Activated T-cell treated with anti-CD3 and anti-CD28 coated beads for 24 hours (primary cell): ENCODE data around the gene ADAMTS2.

Experiments
- DNase-seq: peaks from one replicate; pipeline ENCODE4 v3.0.0-alpha.2; 2020; ENCODE audit warnings: low read depth

The ADAMTS2 gene

DNA sequence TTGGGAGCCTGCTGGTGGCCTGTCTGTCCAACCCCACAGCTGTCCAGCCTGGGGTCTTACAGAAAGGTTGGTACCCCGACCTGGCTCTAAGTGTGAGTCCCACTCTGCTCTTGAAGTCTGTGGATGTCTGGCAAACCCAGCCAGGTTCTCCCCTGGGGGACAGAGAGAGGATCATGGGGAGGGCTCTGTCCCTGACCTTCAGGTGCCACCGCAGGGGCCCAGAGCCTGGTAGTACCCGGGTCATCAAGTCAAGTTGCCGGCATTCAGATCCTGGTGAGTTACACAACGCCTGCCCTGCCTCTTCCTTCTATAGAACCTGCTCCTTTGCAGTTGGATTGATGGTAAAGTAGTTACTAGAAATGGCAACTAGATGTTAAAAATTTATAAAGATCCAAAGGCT lies 66.7 kb downstream of the ADAMTS2 start:
- no peak for DNase-seq

DNA sequence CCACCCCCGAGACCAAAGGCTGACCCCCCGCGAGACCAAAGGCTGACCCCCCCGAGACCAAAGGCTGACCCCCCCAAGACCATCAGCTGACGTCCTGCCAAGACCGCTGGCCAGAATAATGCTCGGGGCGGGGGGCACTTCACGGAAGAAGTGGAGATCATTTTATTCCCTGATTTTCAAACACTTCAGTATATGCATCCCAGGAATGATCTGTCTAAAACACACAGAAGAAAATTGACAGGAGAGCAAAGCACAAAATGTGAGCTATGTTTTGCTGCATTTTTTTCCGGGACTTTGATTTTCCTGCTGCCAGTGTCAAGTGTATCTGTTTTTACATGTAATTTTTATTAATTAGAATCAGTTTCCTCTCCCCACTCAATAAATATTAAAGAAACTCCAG lies 67.1 kb downstream of the ADAMTS2 start:
- DNase-seq = no peak

DNA sequence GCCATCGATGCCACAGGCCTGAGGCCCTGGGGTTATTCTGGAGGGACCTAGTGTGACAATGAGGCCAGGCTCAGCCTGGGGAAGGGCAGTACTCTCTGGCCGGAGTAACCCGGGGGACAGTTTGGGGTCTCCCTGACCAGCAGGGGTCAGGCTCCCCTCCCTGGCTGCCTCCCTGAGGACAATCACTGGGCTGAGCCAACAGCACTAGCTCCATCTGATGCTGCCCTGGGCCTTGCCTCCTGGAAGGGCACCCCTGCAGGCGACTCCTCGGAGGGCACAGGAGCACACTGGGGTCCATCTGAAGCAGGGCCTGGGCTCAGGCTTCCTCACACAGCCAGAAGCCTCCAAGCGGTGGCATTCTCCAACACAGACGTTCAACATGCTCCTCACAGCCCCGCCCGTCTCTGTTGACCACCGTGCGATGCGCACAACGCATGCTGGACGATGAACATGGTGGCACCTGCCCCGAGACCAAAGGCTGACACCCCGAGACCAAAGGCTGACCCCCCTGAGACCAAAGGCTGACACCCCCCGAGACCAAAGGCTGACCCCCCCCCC lies 68.3 kb downstream of the ADAMTS2 start:
- no peak for DNase-seq

DNA sequence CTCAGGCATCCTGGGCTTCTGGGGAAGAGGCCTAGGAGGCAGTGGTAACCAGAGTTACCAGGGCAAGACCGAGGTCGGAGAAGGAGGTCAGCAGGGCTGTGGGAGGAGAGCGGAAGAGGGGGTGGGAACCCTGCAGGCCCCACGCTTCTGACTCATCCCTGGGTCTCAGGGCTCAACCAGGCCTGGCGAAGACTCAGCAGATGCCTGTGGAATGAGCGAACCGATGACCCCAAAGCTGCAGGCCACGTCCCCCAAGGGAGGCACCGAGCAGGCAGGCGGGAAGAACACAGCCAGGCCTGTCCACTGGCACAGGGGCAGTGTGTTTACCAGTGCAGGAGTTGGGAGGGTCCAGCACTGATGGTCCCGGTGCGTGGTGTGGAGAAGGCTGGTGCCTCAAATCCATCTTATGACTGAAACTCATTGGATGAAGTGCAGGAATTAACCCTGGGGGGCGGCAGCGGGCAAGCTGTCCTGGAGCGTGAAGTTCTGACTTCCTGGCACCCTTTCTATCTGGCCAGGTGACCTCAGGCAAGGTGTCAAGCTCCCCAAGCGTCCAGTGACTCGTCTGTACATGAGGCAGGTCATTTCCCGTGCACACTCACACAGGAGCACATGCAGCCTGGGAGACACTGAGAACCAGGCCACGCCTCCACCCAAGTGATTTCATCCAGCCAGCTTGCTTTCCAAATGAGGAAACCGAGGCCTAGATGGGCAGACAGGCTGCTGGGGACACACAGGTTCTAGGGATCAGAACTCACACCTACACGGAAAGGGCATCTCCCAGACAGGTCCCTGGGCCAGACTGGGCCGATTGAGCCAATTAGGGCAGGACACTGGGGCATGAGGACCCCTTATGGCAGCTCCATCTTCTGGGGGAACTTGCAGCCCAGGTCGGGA lies 69.1 kb downstream of the ADAMTS2 start:
- no peak for DNase-seq

DNA sequence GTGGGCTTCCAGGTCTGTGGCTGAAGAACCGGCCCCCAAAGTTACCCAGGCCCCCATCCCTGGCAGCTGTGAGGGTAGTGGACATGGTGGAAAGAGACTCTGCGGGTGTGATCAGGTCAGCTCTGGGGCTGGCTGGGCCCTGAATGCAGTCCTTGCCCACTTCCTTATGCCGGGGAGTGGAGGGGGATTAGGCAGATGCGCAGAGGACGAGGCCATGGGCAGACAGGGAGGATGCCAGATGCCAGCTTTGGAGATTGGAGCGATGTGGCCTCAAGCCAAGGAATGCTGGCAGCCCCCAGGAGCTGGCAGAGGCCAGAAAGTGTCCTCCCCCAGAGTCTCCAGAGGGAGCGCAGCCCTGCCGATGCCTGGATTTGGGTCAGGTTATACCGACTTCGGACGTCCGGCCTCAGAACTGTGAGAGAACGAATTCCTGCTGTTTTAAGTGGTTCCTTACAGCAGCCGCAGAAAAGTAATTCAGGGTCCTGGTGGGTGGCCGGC lies 69.8 kb downstream of the ADAMTS2 start:
- no peak for DNase-seq

DNA sequence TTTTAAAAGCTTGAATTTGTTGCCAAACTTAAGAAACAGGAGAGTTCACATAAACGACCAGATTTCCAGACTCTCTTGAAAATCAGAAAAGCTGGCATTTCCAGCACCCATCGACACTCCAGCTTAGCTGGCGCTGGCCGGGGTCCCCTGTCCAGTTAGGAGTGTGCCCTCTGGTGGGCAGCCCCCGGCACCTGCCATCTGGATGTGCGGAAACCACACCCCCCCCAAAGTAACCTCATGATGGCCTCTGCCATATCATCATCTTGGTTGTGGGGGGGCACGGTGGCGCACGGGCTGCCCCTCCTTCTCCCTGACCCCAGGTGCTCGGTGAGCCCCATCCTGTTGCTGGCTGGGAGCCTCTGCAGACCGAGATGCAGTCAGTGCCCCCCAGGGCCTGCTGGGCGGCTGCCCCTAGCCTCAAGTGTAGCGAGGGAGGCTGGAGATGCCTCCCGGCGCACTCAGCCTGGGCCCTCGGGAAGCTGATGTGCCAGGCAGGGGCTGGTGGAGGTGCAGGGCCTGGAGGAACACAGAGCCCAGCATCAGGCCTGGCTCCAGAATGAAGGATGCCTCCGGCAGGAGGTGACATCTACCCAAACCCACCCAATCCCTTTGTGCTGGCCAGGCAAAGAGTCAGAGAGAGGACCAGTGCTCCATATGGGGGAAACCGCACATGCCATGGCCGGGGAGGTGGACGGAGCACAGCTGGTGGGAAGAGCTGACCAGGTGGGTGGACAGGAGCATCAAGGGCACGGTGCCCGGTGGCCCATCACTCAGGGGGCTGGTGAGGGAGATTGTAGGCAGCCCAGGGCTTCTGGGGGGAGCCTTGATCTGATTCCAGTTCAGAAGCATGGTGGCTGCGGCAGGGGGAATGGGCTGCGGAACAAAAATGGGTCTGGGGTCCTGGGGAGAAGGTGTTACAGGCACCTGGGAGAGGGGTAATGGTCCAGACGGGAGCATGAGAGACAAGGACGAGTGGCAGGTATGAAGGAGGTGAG lies 70.6 kb downstream of the ADAMTS2 start:
- no peak for DNase-seq

DNA sequence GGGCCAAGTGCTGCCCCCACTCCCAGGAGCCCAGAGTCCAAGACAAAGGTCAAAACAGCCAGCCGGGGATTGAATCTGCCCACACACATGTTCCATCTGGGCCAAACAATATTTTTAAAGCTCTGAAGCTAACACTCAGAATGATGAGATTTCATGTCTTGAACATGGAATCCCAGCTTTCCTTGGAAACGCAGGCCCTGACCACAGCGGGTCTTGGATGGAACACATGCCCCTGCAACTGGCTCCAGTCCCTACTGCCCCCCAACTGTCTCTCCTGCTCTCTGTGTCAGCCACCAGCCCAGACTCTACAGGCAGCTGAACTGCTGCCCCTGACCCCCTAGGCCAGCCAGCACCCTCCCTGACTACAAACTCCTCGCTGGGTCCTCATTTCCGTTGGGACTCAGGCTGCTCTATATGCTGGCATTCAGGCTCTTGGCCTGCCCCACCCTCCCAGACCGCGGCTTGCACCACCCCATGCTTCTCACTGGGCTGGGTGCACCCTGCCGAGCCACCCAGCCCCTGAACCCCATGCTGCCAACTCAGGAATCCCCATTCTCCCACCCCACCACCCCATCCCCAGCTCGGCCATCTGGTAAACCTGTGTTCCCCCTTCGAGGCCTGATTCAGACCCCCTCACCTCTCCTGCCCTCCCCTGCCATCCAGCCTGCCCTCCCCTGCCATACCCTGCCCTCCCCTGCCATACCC lies 71.7 kb downstream of the ADAMTS2 start:
- DNase-seq = no peak

DNA sequence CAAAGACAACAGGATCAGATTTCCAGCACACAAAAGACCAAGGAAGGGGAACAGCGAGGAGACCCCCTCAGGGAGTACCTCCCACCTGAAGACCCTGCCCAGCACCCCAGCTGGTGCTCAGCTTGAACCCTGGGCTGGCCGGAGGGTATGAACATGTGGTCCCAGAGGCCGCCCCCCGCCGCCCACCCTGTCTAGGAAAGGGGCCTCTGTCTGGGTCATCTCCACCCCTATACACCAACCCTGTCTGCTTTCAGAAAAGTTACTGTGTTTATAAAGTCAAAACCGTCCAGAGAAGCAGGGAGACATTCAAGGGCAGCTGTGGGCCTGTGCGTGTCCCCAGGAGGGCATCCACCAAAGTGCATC lies 72.2 kb downstream of the ADAMTS2 start:
- DNase-seq = no peak

DNA sequence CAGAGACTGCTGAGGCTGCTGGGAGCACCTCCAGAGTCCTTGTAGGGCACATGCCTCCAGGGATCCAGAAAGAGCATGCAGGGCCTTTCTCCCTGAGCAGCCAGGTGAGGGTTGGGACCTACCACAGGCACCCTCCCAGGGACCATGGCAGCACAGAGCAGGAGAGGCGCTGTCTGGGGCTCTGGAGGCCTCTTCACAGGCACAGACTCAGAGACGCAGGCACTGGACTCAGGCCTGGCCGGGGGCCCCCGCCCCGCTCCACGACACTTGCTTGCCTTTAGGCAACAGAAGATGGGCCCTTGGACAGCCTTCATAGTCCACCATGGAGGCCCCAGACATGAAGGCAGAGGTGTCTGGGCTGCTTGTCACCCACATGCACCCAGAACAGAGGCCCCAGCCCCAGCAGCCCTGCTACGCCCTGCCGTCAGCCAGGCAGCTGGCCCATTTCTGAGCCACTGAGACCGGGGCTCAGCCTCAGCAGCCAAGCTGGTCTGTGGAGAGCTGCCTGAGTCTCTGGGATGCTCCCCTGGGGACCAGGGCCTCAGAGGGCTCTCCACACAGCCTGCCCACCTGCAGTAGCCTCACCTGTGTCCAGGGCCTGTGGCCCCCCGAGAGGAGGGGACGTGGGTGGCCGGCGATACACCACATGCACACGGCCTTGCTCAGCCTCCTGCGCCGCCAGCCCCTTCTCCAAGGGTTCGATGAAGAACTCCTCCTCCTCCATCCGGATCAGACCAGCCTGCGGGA lies 72.8 kb downstream of the ADAMTS2 start:
- no peak for DNase-seq

DNA sequence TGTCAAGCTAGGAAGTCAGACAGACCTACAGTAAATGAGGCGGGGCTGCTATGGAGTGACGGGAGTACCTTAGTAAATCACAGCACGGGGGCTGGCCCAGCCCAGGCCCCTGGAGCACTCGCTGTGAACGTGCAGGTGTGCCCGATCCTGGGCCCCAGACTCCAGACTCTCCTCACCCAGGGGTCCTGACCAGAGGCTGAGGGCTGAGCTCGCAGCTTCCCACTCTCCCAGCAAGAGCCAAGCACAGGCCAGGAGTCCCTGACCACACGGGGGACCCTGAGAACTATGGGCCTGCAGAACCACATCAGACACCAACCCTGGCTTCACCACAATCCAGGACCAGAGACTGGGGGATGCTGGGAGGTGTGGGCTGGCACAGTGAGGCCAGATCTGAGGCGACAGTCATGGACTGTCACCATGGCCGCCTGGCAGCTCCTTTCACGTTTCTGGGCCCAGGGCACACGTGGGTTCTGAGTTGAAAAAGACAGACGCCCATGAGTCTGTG lies 73.4 kb downstream of the ADAMTS2 start:
- DNase-seq = no peak

DNA sequence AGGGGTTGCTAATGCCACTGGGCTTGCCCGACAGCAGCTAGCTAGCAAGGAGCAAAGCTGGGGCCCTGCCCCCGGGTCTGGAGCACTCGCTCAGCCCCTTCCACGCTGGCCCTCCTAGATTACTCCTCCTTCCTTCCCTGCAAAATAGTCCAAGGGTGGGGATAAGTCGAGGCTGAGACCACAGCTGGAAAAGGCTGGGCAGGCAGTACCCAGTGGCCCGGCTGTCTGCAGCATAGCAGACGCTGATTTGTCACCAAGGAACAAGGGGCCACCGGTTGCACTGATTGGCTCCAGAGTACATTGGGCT lies 73.9 kb downstream of the ADAMTS2 start:
- DNase-seq = no peak

DNA sequence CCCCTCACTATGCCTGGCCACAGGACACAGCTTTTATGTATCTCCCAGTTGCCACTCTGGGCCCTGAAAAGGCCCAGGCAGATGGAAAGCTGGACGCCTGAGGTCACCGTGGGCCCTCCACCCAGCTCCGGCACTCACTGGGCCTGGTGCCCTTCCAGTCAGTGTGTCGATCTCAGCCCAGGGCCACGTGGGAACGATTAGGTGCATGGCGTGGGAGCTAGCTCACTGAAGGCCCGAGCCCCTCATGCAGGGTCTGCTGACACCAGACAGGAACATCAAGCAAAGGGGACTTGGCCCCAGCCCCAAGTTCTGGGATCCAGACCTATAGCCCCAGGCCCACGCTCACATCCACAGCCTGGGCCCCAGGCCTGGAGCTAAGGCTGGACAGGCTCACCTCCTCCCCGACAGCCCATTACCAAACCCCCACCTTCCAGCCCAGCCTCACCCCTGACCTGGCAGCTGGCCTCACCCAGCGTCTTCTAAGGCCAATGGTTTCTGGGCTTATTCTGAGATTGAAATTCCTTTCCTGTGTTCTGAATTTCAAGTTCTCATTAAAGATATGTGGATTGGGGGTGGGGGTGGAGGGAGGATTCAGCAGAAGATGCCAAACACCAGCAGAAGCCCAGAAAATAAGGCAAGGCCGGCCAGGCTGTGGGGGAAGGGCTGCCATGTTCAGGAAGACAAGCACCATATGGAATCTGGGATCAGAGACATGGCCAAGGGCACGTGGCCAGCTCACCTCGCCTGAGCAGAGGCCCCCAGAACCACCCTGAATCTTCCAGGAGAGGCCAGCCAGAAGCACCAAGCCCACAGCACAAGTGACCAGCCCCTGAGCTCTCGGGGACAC lies 74.5 kb downstream of the ADAMTS2 start:
- DNase-seq = no peak

DNA sequence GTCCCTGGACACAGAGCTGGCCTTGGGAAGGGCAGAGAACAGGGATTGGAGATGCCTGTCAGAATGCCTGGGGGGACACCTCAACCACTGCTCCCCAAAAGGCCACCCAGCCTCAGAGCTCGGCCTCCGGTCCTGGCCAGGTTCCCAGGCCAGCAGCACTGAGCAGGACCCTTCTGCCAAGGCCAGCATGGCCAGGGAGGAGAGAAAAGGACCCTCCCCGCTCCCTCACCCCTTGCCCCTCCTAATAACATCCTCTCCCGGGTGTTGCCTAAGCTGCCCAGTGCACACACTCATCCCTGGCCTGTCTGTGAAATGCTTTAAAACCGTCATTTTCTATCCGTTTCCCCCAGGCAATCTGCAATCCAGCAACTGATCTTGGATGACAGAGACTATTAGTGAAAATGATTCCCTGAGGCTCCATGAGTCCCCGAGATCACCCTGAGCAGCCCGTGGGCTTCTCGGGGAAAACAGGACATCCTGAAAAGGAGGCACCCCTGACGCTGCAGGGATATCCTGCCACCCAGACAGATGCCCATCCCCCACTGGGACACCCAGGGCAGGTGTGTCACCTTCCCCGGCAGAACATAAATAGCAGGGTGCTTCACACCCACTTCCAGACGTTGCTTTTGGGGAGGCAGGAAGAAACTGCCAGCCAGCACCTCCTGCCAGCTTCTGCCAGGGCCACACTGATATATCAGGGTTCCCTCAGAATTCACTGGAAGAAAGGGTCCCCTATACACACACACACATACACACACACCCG lies 75.3 kb downstream of the ADAMTS2 start:
- no peak for DNase-seq

DNA sequence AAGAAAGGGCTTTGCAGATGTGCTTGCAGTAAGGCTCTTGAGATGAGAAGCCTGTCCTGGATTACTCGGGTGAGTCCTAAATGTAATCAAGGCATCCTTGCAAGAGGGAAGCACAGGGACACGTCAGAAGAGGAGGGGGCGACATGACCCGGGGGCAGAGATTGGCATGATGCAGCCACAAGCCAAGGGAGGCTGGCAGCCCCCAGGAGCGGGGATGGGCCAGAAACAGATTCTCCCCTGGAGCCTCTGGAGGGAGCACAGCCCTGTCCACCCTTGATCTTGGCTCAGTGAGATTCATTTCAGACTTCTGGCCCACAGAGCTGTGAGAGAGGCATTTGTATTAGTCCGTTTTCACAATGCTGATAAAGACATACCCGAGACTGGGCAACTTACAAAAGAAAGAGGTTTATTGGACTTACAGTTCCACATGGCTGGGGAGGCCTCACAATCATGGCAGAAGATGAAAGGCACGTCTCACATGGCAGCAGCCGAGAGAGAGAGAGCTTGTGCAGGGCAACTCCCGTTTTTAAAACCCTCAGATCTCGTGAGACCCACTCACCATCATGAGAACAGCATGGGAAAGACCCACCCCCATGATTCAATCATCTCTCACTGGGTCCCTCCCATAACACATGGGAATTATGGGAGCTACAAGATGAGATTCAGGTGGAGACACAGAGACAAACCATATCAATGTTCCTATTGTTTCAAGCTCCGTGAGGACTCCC lies 76.1 kb downstream of the ADAMTS2 start:
- no peak for DNase-seq

DNA sequence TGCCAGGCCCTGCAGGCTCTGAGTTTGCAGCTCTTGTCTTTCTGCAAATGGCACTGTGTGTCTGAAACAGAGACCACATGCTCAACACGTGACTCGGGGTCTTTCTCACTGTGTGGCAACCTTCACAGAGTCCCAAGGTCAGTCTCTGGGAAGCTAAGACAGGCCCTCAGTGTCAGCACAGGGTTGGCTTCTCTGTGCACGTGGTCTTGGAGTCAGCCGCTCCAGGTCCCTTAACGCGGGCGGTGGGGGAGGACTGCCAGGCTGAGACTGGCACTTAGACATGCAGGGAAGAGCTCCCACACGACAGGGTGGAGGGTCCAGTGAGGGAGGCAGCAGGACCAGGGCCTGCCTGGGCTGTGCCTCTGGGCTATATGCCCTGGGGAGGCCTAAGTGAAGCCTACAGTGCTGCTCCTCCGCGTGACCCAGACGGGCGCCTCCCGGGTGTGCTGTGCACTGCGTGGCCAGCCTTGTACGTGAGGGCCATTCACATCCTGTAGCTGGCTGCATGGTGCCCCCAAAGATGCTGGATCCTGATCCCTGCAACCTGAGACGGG lies 76.8 kb downstream of the ADAMTS2 start:
- no peak for DNase-seq

DNA sequence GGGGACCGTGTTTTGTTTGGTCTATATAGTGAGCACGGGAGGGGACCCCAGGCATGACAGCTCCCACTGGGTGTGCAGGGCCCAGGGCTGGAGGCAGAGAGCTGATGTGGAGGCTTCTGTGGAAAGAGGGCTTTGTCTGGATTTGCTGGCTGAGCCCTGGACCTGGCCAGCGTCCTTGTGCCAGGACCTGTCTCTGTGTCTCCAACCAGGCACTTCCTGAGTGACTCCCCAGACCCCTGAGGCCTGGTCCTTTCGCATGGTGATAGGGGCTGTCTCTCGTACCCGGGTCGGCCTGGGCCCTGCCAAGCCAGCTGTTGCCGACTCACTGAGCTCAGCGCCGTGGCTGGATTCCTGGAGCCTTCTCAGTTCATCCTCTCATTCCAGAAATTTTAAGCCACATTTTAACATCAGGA lies 77.6 kb downstream of the ADAMTS2 start:
- DNase-seq = no peak

DNA sequence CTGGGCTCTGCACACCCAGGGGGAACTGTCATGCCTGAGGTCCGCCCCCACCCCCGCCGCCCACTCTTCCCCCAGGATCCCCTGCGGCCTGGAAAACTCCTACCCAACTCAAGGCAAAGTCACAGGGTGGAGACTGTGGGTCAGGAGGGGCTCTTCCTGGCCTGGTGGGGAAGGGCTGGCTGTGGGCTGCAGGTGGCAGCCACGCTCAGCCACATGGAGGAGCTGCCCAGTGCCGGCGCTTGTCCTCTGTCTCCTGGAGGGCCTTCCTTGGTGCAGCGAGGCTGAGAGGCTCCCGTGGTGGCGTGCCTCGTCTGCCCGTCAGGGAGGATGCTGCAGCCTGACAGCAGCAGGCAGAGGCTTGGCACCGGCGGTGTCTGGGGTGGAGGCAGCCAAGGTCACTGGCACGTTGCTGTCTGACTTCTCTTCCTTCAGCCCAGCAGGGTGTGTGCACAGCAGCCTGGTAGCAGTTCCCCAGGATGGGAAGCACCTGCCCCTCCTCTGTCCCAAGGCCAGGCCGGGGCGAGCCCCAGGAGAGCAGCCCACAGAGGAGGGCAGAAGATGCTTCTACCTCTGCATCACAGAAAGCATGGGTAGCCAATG lies 78.1 kb downstream of the ADAMTS2 start:
- no peak for DNase-seq
